HG03520 (cell line): ENCODE measurements around the gene PTPRH.
A peak's percentile ranks its signal among the peaks of the same experiment; 100 is the strongest.
"Not testable (repeated sequence)": the region's sequence is repeated elsewhere in the genome, so short reads cannot be mapped to it uniquely, and the experiment has no call there.

Experiments used
- ATAC-seq: cut with Tn5 transposase; IDR thresholded peaks from one replicate; pipeline ENCODE4 v1.9.1; 2021; ENCODE audit warnings: mild to moderate bottlenecking, moderate library complexity; ENCODE audit not compliant: unreplicated experiment

The PTPRH gene

GRCh38 chr19:55193481-55193880 lies 15.8 kb downstream of the PTPRH start:
- ATAC-seq: no peak

DNA sequence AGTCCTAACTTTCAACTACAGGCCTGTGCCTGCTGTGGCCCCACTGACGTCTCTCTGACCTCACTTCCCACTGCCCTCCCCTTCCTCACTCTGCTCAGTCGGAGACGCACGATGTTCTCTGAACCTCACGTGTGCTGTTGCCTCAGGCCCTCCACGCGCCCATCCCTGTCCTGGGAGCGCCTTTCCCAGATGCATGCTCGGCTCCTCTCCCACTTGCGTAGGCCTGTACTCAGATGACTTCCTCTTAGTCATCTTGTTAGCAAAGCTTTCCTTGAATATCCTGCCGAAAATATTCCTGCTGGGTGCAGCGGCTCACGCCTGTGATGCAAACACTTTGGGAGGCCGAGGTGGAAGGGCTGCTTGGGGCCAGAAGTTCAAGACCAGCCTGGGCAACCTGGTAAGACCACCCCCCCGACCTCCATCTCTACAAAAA lies 19.9 kb downstream of the PTPRH start:
- no peak for ATAC-seq

DNA sequence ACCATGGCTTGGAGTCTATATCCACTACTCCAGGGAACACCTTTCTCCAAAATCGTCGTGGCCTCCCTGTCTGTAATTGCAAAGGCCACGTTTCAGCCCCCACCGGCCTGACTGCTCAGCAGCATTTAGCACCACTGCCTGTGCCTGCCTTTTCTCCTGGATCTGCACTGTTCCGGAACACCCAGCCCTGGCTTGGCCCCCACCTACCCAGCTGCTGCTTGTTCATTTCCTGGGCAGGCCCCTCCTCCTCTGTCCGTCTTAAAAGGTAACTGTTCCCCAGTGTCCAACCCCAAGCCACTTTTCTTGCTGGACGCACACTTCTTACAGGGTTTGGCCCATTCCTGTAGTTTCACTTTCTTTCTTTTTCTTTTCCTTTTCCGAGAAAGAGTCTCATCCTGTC lies 20.7 kb downstream of the PTPRH start:
- ATAC-seq: no peak

DNA sequence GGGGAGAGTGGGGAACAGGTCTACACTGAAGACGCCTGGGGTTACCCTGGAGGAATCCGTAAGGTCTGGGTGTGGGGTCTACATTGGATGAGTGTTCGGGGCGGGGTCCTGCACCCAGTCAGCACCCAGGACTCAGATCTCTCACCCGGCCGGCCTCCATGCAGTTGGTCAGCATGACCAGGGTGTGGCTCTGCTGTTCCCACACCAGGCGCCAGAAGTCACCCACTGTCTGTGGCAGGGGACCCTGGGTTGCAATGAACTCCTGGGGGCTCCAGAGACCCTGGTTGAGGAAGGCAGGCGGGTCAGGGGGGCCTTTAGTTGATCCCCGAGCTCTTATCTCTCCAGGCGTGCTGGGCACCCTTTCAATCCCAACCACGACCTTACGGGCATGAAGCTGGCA lies 23.2 kb downstream of the PTPRH start:
- no peak for ATAC-seq

DNA sequence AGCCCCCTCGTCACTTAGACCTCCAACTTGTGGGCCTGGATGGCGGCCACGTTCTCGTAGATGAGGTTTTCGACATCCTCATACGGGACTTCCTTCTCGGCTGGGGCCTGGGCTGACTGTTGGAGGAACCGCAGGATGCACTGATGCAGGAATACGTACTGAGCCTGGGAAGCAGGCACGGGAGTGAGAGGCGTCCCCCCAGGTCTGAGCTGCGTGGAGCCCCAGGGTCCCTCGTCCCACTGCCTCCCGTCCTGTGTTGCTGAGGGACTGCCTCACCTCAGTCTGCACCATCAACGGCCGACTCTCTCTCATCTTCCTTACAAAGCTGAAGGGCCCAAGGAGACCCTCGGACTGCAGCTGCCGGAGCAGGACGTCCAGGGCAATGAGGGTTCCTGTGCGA lies 27.6 kb downstream of the PTPRH start:
- ATAC-seq: no peak

DNA sequence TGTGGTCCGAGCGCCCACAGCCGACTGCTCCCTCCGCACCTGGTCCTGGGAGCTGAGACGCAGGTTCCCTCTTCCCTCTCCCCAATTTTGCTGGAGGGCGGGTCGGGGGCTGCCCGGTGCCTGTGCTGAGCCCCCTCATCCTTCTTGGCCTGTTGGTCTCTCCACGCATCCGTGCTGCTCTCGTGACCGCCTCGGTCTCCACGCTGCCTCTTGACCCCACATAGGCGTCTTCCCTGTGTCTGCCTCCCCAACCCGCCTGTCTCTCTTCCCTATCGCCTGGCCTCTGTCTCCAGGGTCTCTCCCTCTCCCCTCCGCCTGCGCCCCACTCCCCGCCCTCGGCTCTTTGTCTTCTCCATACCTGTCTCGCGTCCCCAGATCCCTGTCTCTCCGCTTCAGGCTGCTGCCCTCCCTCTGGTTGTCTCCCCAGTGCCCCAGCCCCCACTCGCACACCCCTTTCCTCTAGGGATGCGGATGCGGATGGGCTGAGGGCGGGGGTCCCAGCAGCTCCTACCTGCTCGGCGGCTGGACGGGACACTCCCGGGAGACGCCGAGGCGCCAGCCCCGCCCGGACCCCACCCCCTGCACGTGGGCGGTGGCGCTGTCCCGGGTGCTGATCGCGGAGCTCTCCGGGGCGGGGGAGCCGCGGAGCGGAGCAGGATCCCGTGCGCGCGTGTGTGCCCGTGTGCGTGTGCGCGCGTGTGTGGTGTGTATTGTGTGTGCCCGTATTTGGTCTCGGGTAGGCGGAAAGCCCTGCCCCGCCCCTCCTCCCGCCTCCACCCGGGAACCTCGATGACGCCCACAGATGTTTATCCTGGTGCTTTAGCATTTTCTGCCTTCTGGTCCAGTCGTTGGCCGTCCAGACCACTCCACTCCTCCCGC lies 29.5 kb downstream of the PTPRH start, which contains the start of gene SYT5:
Gene SYT5 (minus strand): TSS at position 684 of the 879 bp plus-strand sequence. CDS start 1,248 bp downstream, outside the sequence.
- ATAC-seq: no peak

DNA sequence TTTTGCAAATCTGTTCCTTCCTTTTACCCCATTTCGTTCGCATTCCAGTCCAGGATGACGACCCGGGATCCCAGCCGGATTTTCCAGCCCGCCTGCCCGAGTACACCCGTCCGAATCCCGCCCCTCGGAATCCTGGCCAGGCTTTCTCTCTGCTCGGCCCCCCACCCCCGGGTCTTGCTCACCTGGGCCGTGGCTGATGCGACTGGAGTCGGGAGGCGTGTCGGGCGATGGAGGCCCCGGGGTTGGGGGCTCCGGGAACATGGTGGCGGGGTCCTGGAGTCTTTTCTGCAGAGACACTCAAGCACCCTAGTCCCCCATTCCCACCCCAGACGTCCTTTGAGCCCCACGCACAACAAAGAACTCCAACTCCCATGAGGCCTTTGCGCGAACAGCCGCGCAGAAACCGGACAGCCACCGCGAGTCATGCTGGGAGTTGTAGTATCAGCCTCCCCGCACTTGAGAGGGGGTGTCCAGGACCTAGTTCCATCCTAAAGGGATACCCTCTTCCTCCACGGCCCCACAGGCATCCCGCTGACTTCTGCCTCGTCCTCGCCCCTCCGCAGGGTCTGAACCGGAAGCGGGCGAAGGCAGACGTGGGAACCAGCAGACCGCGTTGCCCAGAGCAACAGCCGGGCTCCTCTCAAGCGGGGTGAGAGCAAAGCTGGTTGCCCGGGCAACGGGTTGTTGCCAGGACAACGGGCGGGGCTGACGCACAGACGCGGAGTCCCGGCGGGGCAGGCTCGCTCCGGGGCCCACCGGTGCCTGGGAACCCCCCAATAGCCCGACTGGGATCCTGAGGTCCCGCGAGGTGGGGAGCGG lies 30.3 kb downstream of the PTPRH start:
- peak; percentile 69 for ATAC-seq

DNA sequence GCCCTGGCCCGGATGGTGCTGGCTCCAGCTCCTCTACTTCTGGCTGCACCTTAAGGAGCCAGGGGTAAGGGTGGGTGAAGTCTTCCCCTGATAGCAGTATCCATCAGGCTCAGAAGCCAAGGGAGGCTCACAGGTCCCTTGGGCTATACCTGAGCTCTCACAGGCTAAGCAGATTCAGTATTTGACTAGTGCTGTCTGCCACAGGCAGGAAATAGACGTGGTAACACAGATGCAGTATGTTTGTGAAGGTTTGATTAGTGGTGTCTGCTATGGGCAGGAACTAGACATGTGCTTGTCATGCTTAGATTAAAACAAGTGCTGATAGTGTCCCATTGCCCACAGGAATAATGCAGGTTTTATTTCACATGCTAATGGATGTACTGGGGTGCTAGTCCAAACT lies 33.2 kb downstream of the PTPRH start:
- ATAC-seq: no peak

DNA sequence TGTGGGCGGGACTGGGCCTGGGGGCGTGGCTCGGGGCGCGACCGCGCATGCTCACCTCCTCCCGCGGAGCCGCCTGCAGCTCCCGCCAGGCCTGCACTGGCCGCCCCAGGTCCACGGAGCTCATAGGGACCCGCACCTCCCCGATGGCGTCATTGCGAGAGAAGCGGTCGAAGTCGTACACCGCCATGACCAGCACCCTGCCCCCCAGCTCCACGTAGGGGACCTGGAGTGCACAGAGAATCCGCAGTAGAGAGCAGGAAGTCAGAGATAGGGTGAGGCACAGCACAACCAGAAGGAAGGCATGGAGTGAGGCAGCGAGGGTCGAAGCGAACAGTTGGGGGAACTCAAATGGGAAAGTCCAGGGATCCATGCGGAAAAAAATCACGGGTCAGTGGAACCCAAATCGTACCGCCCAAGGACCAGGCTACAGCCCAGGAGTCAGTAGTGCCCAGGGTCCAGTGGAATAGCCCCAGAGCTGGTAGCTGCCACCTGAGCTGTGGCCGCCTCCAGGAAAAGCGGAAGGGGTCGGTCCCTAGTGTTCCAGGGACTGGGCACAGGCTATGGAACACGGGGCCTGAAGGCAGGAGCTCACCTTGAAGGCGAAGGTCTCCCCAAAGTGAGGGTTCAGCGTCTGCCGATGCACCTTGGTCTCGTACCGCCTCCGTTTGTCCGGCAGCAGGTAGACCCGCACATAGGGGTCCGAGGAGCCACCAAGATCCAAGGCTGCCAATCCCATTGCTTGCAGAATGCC lies 34.0 kb downstream of the PTPRH start:
- ATAC-seq: no peak

DNA sequence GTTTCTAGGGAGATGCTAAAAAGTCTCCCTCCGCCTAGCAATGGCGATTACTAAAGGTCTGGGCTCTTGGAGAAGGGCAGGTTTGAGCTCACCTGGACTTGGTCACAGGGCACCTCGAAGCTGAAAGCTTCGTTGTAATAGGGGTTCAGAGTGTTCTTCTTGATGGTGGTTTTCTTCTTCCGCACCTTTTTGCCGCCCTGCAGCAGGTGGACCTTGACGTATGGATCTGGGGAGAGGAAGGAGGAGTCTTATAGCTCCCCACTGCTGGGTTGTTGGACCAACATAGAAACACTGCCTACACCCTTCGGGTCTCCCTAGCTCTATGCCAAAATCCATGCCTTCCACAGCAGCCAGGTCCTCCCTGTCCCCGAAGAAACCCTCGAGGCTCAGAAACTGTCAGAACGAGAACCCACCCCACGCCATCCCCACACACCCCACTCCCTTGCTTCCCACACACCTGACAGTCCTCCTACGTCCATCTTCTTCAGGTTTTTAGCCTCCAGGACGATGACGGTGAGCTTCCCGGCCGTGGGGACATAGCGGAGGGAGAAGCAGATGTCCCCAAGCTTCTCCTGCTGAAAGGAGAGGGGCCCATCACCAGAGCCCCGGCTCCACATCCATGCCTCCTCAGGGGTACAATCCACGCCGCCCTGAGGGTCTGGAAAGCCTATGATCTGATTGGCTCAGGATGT lies 34.7 kb downstream of the PTPRH start:
- no peak for ATAC-seq

GRCh38 chr19:55173714-55174409 lies 35.4 kb downstream of the PTPRH start:
- no peak for ATAC-seq

DNA sequence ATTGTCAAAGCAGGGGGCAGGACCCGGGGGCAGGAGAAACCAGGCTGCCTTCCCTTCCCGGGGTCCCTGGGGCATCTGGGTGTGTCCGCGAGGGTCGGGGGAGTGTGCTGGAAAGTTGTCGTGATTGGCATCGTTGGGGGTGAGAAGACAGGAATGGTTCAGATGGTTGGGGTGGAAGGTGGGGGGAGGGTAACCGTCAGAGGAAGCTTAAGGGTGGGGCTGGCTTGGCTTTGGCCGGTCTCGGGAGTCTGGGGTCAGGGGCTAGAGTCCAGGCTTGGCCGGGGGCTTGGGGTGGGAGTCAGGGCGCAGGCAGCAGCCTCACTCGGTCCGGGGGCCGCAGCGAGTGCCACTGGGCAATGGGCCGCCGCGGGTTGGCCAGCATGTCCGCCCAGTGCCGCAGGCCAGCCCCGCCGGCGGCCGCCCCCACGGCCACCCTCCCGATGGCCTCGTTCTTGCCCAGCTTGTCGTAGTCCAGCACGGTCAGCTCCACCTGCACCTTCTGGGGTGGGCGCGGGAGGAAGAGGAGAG lies 36.1 kb downstream of the PTPRH start:
- ATAC-seq: no peak

DNA sequence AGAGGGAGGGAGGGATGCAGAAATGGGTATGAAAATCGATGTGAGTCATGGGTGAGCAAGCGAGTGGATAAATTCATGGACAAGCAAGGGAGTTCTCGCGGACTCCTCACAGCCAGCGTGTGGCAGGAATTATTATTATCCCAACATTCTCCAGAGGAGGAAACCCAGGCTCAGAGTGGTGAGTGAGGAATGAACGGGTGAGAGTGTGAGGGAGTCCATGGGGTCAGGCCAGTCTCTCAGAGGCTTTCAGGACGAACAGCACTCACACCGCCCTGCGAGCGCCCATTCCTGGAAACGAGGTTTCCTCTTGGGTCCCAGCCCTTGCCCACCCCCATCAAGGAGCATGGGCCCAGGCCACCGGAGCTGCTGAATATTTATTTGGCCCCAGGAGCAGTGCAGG lies 36.6 kb downstream of the PTPRH start:
- no peak for ATAC-seq

DNA sequence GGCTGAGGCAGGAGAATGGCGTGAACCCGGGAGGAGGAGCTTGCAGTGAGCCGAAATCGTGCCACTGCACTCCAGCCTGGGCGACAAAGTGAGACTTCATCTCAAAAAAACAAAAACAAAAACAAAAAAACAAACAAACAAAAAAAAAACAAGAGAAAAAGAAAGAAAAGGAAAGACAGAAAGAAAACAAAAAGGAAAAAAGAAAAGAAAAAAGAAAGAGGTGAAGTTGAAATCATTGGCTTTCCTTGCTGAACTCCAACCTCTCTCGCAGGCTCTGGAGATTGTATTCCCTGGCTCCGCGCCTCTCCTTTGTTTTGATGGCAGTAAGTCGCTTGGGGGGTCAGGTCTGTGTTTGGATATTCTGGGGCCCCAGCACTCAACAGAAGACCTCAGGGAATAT lies 37.0 kb downstream of the PTPRH start:
- not testable (repeated sequence) for ATAC-seq

DNA sequence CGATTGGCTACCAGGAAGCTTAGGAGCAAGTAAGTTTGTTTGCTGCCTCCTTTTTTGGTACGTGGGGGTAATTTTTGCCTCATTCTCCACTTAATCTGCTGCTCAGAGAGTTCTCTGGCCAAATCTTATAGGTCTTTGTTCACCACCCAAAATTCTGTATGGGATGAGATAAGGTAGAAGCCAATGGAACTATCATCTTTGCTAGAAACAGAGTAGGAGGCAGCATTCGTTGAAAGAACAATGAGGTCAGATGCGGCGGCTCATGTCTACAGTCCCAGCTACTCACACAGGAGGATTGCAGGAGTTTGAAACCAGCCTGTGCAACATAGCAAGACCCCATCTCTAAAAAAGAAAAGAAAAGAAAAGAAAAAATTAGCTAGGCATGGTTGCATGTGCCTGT lies 37.9 kb downstream of the PTPRH start:
- ATAC-seq: no peak

DNA sequence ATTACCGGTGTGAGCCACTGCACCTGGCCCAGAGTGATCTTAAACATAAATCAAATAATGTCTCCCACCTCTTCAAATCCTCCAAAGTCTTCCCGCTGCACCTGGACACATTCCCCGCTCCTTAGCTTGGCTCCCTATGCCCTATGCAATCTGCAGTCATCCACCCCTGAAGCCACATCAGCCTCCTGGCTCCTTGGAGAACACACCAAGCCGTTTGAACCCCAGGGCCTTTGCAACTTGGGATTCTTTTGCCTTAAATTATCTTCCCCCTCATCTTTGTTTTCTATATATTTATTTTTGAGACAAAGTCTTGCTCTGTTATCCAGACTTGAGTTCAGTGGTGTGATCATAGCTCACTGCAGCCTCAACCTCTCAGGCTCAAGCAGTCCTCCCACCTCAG lies 40.2 kb downstream of the PTPRH start:
- no peak for ATAC-seq

DNA sequence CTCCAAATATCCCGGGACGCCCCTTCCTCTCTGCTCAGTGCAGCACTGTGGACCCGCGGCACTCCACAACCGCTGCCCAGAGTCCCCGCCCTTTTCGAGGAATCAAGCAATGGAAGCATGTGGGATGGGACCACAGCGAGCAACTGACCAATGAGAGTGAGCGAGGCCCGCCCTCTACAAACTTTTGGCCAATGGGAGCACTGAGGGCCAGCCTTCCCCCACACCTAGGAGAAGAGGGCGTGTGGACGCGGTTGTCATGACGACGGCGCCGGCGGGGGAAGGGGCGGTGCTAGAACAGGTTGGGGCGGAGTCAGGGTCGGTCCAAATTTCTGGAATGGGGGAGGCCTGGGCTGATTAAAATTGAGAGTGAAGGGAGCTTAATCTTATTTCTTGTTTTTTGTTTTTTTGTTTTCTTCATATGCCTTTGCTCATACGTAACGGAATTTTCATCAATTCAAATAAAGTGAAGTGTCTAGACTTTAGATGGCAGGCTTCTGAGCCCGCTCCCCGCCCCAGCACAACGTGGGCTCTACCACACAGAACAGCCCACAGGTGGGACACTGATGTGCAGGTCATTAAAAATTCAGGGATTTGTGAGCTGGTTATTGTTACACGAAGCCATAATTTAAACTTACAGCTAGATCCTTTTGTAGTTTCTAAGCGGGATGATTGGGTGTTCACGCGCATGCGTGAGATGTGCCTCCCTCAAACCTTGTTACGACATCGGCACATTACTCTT lies 42.6 kb downstream of the PTPRH start, which contains the start of gene DNAAF3:
Gene DNAAF3 (minus strand): TSS at position 84 of the 739 bp plus-strand sequence. CDS start 200 bp downstream, outside the sequence.
- peak; percentile 60 for ATAC-seq

DNA sequence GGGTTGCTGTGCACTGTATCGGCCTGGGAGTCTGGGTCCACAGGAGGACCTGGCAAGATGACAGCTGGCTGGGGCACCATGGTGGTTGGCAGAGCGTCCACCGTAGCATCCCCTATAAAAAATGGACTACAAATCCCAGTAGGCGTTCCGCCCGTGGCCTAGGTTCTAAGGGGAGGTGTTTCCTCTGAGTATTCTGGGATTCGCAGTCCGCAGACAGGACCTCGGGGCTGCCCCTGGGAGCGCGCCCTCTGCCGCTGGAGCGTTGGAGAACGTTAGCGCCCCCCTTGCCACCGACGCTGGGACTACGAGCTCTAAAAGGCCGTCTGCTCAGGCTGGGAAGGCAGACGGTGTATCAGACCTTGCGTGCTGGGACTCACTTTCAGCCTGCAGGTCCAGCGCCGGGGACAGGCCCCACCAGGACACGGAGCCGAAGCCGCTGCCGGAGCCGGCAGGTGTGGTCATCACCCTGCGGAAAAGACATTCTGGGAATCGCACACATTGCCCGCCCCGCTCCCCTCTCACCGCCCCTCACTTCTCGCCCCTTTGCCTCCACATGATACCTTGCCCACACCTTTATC lies 43.3 kb downstream of the PTPRH start:
- peak; percentile 17 for ATAC-seq
